Heart left ventricle (tissue), 16 donors: ENCODE measurements around the gene ZNF726. TPM values are rescaled to one million over a fixed set of nuclear protein-coding genes. Genes with fewer than 3 reads are reported as not detected.

ENCODE experiments used
- ATAC-seq, 4 donors: fragments of 200-7000 bp; cut with Tn5 transposase; one replicate each; pipeline ENCODE4 v1.9.1; 2020 to 2022; ENCODE audit warnings: moderate library complexity in 4 of 4, mild to moderate bottlenecking in 3 of 4, moderate number of reproducible peaks in 1 of 4
- DNase-seq, 5 donors: peaks; one replicate each; pipeline ENCODE4 v3.0.0-alpha.2; 2020
- H3K27ac ChIP-seq, 12 donors: fragments of 200-600 bp; sonication (generic) in 4 of 12; one replicate each; pipeline versions ENCODE4 v1.5.0 to v1.8.0; 2016 to 2022; ENCODE audit warnings: mild to moderate bottlenecking in 2 of 12
- H3K27me3 ChIP-seq, 9 donors: fragments of 200-600 bp; sonication (generic) in 2 of 9; one replicate each; pipeline versions ENCODE4 v1.5.1 to v1.8.0; 2016 to 2022; ENCODE audit warnings: mild to moderate bottlenecking in 3 of 9
- H3K36me3 ChIP-seq, 9 donors: fragments of 200-600 bp; sonication (generic) in 2 of 9; one replicate each; pipeline versions ENCODE4 v1.5.0 to v1.8.0; 2018 to 2022; ENCODE audit warnings: mild to moderate bottlenecking in 2 of 9
- H3K4me1 ChIP-seq, 12 donors: fragments of 200-600 bp; sonication (generic) in 4 of 12; one replicate each; pipeline versions ENCODE4 v1.5.0 to v1.8.0; 2016 to 2022; ENCODE audit warnings: mild to moderate bottlenecking in 3 of 12
- H3K4me3 ChIP-seq, 12 donors: fragments of 200-600 bp; sonication (generic) in 4 of 12; one replicate each; pipeline versions ENCODE4 v1.5.0 to v1.8.0; 2017 to 2022; ENCODE audit warnings: mild to moderate bottlenecking in 9 of 12, moderate library complexity in 4 of 12
- H3K9me3 ChIP-seq, 12 donors: fragments of 200-600 bp; sonication (generic) in 4 of 12; one replicate each; pipeline versions ENCODE4 v1.5.0 to v1.8.0; 2016 to 2022; ENCODE audit warnings: mild to moderate bottlenecking in 1 of 12
- CTCF ChIP-seq, 12 donors: fragments of 200-600 bp; sonication (generic) in 4 of 12; IDR thresholded peaks; one replicate each; pipeline versions ENCODE4 v1.5.0 to v1.8.0; 2018 to 2022; ENCODE audit warnings: antibody characterized with exemption in 12 of 12, mild to moderate bottlenecking in 5 of 12
- POLR2A ChIP-seq, 2 donors: fragments of 450-650 bp; IDR thresholded peaks; one replicate each; pipeline ENCODE4 v1.6.1; 2017; ENCODE audit warnings: antibody characterized with exemption in 2 of 2, mild to moderate bottlenecking in 2 of 2, moderate library complexity in 2 of 2
- WGBS, 4 donors: extraction: QIAGEN DNeasy Blood & Tissue Kit in 2 of 4; methylation state at CpG; one replicate each; pipeline versions ENCODE4 v1.1.5 to v1.1.7; 2013 to 2018; 5-methylcytosine and 5-hydroxymethylcytosine counted together
- intact Hi-C, 10 donors: fragments of 100-400 bp; cut with DNase I; formaldehyde crosslinking; loops; one replicate each; pipeline versions ENCODE4 v1.11.1 to v1.14.2; 2022
- polyA plus RNA-seq, 2 donors: library from polyadenylated mRNA; stranded (reverse); fragments of 200-250 nt; gene quantifications; one replicate each; pipeline ENCODE4 v1.2.3, GENCODE V29; 2013
- total RNA-seq, 9 donors: library from RNA; depleted of rRNA in 2 of 9; stranded (reverse); fragments of >200 nt in 2 of 9; fragmentation: NEBNext Ultra II Directional in 3 of 9; extraction: Animal tissue kit (Norgen Biotek cat#: 25700) in 3 of 9; gene quantifications; one replicate each; pipeline versions ENCODE4 v1.1.0 to v1.2.4, GENCODE V29; 2016 to 2023
- donor health status: ischemic (EF 13 %, LVEDD 7.1; RV severe dilation, severe dysfunction).
- donor health status: healthy with polysubstance abuse.
- donor health status: DM: no; HTN: yes; CAD: no.
- donor health status: DM: no; HTN: no; CAD: no.
- donor health status: ischemic (EF 25% LVEDD 6.9; RV normal size, moderate dysfunction).
- donor health status: ischemic (EF 25% LVEDD 5.7; RV mildly dilated, moderate dysfunction).
- donor health status: healthy.
- donor health status: DM: yes; HTN: yes; CAD: no.
- donor health status: ischemic (EF 35%, LVEDD 5.7; RV mildly dilated, moderate dysfunction).
- donor health status: nonischemic (EF 11% LVEDD 7.7; RV severe dilation, severe dysfunction).
- donor health status: DM: yes; HTN: yes; CAD: no.
- donor health status: PGD.
- donor health status: ischemic (EF 29% LVEDD 5.4; RV normal size, mild dysfunction).
- donor health status: nonischemic (EF 23%, LVEDD 6.1; RV moderate dilation, normal function).

Gene ZNF726
- total and polyA plus RNA-seq, 11 donors = 0.11 to 1.5 (median 0.58) TPM; not detected in 2

- ATAC-seq (no peak), DNase-seq (no peak)
- no peak overlapping the region for H3K27ac ChIP-seq
- no peaks in the 10 kb centered on the region for H3K4me1 ChIP-seq
- no peaks in the 10 kb centered on the region for H3K27me3 ChIP-seq
- H3K36me3 ChIP-seq = no peaks in the 10 kb centered on the region
- WGBS, 4 donors = 57 to 89% (median 73%) methylated on average over 2 of the region's 2 CpGs
- TF ChIP-seq CTCF (IDR thresholded peaks at IDR 0.05) (no peak), POLR2A (IDR thresholded peaks at IDR 0.05) (no peak)
- intact Hi-C loops = no loop called here
- no peak overlapping the region for H3K4me3 ChIP-seq
- H3K9me3 ChIP-seq = no peaks in the 10 kb centered on the region
Measured at GRCh38 chr19:23980805-23981204, 66.1 kb downstream of the ZNF726 start.

- ATAC-seq = no peak
- WGBS, 4 donors = 68 to 83% (median 79%) methylated on average over 2 of the region's 2 CpGs
- intact Hi-C loops = no loop called here
- TF ChIP-seq CTCF (IDR thresholded peaks at IDR 0.05) = no peak
- TF ChIP-seq POLR2A (IDR thresholded peaks at IDR 0.05) = no peak
- H3K9me3 ChIP-seq = no peaks in the 10 kb centered on the region
- H3K4me3 ChIP-seq = no peak overlapping the region
- no peaks in the 10 kb centered on the region for H3K36me3 ChIP-seq
- H3K27me3 ChIP-seq = no peaks in the 10 kb centered on the region
- DNase-seq = no peak
- H3K4me1 ChIP-seq = no peaks in the 10 kb centered on the region
- no peak overlapping the region for H3K27ac ChIP-seq
Measured at GRCh38 chr19:23981863-23982262, 67.2 kb downstream of the ZNF726 start.

- H3K36me3 ChIP-seq = no peaks in the 10 kb centered on the region
- H3K4me3 ChIP-seq = no peak overlapping the region
- H3K27ac ChIP-seq = no peak overlapping the region
- no peaks in the 10 kb centered on the region for H3K27me3 ChIP-seq
- WGBS, 4 donors = 24 to 36% (median 31%) methylated on average over 1 of the region's 1 CpG
- ATAC-seq (no peak), DNase-seq (no peak)
- H3K9me3 ChIP-seq = no peaks in the 10 kb centered on the region
- TF ChIP-seq CTCF (IDR thresholded peaks at IDR 0.05) (no peak), POLR2A (IDR thresholded peaks at IDR 0.05) (no peak)
- no peaks in the 10 kb centered on the region for H3K4me1 ChIP-seq
- intact Hi-C loops = no loop called here
Measured at GRCh38 chr19:23983406-23983805, 68.7 kb downstream of the ZNF726 start.

Other genes with a start within 250 kb of the ZNF726 start
- gene ZNF675, start 227.7 kb upstream of the ZNF726 start, total RNA-seq = 1 to 10 TPM; 2.1 to 6.4 (median 3.1) TPM
- gene ZNF675, start 227.7 kb upstream of the ZNF726 start, polyA plus RNA-seq = 1 to 10 TPM; 1.4 to 2.0 TPM
- 1 to 10 TPM in 2 of 9 donors, under 1 TPM in 7; 0.28 to 1.6 (median 0.65) TPM for gene ZNF681, start 156.0 kb upstream of the ZNF726 start, total RNA-seq
- gene ZNF681, start 156.0 kb upstream of the ZNF726 start, polyA plus RNA-seq = under 1 TPM; 0.19 to 0.65 TPM
- gene ZNF254, start 172.3 kb downstream of the ZNF726 start, total RNA-seq = 10 to 100 TPM in 4 of 9 donors, 1 to 10 TPM in 5; 7.4 to 15.8 (median 9.9) TPM
- gene ZNF254, start 172.3 kb downstream of the ZNF726 start, polyA plus RNA-seq = 1 to 10 TPM; 4.1 to 5.5 TPM